ENCODE results near the gene CDK5R1. TPM values are rescaled to one million over a fixed set of nuclear protein-coding genes. Genes with fewer than 3 reads are reported as not detected.

CDK5R1 gene
- total and polyA plus RNA-seq, 2 donors (not counting 1 experiment from before 2014, with no cell fraction given) = 0.33 to 0.56 TPM

GRCh38 chr17:32484628-32485027 is 2.2 kb upstream of the CDK5R1 start:
- no peak for TF ChIP-seq EZH2 (IDR thresholded peaks at IDR 0.05; ENCODE audit: low read length, missing control alignments)
- no peak for TF ChIP-seq CTCF (conservative IDR thresholded peaks at IDR 0.05 in 1 of 2, IDR thresholded peaks at IDR 0.05 in 1 of 2; ENCODE audit: low read depth in 1 of 2, low read length in 2 of 2)
- H3K27me3 ChIP-seq (ENCODE audit: control insufficient read depth, insufficient read depth, low read length) = no peaks in the 10 kb centered on the region
- H4K20me1 ChIP-seq (ENCODE audit: control insufficient read depth, extremely low read depth, insufficient read depth, low read length) = no peaks in the 10 kb centered on the region
- no peak overlapping the region for H3K4me2 ChIP-seq (ENCODE audit: extremely low read depth, insufficient read depth, low read length)
- no peak overlapping the region for H3K27ac ChIP-seq (ENCODE audit: insufficient read depth, low read length)
- H3K9me3 ChIP-seq (ENCODE audit: control insufficient read depth, insufficient read depth, low read depth, low read length) = no peaks in the 10 kb centered on the region
- H3K36me3 ChIP-seq (ENCODE audit: control insufficient read depth, insufficient read depth, low read length) = peaks cover 15% of the 10 kb centered on the region
- H3K9ac ChIP-seq (ENCODE audit: insufficient read depth, low read length) = no peak overlapping the region
- no peak overlapping the region for H3K4me3 ChIP-seq (replicated peaks in 1 of 4; ENCODE audit: control extremely low read depth in 1 of 4, insufficient read depth in 1 of 4, low read depth in 3 of 4, low read length in 4 of 4)
- DNase-seq (ENCODE audit: low read depth in 2 of 2) = no peak
- H2AFZ ChIP-seq (ENCODE audit: low read length) = no peak overlapping the region
- no peaks in the 10 kb centered on the region for H3K79me2 ChIP-seq (ENCODE audit: control insufficient read depth, insufficient read depth, low read length)
- peaks cover 8% of the 10 kb centered on the region for H3K4me1 ChIP-seq (ENCODE audit: control insufficient read depth, extremely low read depth, insufficient read depth, low read length)

GRCh38 chr17:32485261-32486110 is 1.3 kb upstream of the CDK5R1 start:
- H2AFZ ChIP-seq (ENCODE audit: low read length) = no peak overlapping the region
- H3K4me2 ChIP-seq (ENCODE audit: extremely low read depth, insufficient read depth, low read length) = peak overlapping the region; percentile 59

More at GRCh38 chr17:32485261-32486110, 1.3 kb upstream of the CDK5R1 start:
- TF ChIP-seq EZH2 (IDR thresholded peaks at IDR 0.05; ENCODE audit: low read length, missing control alignments) (no peak), CTCF (conservative IDR thresholded peaks at IDR 0.05 in 1 of 2, IDR thresholded peaks at IDR 0.05 in 1 of 2; ENCODE audit: low read depth in 1 of 2, low read length in 2 of 2) (no peak)
- no peak for DNase-seq (ENCODE audit: low read depth in 2 of 2)
- Histone ChIP-seq H3K4me3 (replicated peaks in 1 of 4; ENCODE audit: control extremely low read depth in 1 of 4, insufficient read depth in 1 of 4, low read depth in 3 of 4, low read length in 4 of 4) (peak overlapping the region in 1 of 4 experiments; percentile 50), H3K27ac (ENCODE audit: insufficient read depth, low read length) (peak overlapping the region; percentile 48), H3K27me3 (ENCODE audit: control insufficient read depth, insufficient read depth, low read length) (no peaks in the 10 kb centered on the region), H3K79me2 (ENCODE audit: control insufficient read depth, insufficient read depth, low read length) (no peaks in the 10 kb centered on the region), H3K36me3 (ENCODE audit: control insufficient read depth, insufficient read depth, low read length) (peaks cover 9% of the 10 kb centered on the region), H3K4me1 (ENCODE audit: control insufficient read depth, extremely low read depth, insufficient read depth, low read length) (peaks cover 8% of the 10 kb centered on the region), H3K9me3 (ENCODE audit: control insufficient read depth, insufficient read depth, low read depth, low read length) (no peaks in the 10 kb centered on the region), H3K9ac (ENCODE audit: insufficient read depth, low read length) (peak overlapping the region; percentile 63), H4K20me1 (ENCODE audit: control insufficient read depth, extremely low read depth, insufficient read depth, low read length) (no peaks in the 10 kb centered on the region)

Data from fibroblast of lung (primary cell).